Caco-2 (cell line): ENCODE measurements around the gene CCDC50. TPM values are rescaled to one million over a fixed set of nuclear protein-coding genes. Genes with fewer than 3 reads are reported as not detected.

Experiments
- BruUV-seq: library from RNA; stranded (reverse); fragments of 400-500 nt; replicated peaks from 2 replicates; lab custom pipeline; 2021; lab: Mats Ljungman, UMichigan
- CTCF ChIA-PET: fragments of 300-600 bp; sonication (Branson Sonifier 250); formaldehyde crosslinking; loops from one replicate; lab custom pipeline; 2022; ENCODE audit warnings: antibody characterized with exemption; lab: Charles Lee
- POLR2A ChIA-PET: fragments of 300-600 bp; sonication (Branson Sonifier 250); formaldehyde crosslinking; loops from one replicate; lab custom pipeline; 2022; ENCODE audit warnings: antibody characterized with exemption; lab: Charles Lee
- DNase-seq, 2 experiments: peaks; one replicate each; pipeline versions ENCODE4 v3.0.0 to v3.0.0-alpha.2; 2020 to 2022
- H3K27me3 ChIP-seq: replicated peaks from 2 replicates; pipeline ENCODE4 v1.6.0; 2011; ENCODE audit warnings: low read length; ENCODE audit not compliant: control insufficient read depth, insufficient read depth
- H3K36me3 ChIP-seq: 2 replicates; pipeline ENCODE4 v1.5.1; 2011; ENCODE audit warnings: low read length; ENCODE audit not compliant: control insufficient read depth, insufficient read depth
- H3K4me1 ChIP-seq: fragments of 250-450 bp; sonication (Bioruptor Pico); 2 replicates; pipeline ENCODE4 v1.5.1; 2020; ENCODE audit warnings: mild to moderate bottlenecking
- H3K4me3 ChIP-seq: 2 replicates; pipeline ENCODE4 v1.5.1; 2011; ENCODE audit warnings: low read depth, mild to moderate bottlenecking, control low read depth, low read length
- H3K9me3 ChIP-seq: fragments of 250-450 bp; sonication (Bioruptor Pico); 2 replicates; pipeline ENCODE4 v1.5.1; 2020; ENCODE audit warnings: mild to moderate bottlenecking, moderate library complexity
- H3K27ac Mint-ChIP-seq: one replicate; pipeline ENCODE4 v1.8.0; 2022; ENCODE audit warnings: mixed read lengths; ENCODE audit not compliant: unreplicated experiment
- H3K27me3 Mint-ChIP-seq: one replicate; pipeline ENCODE4 v1.8.0; 2022; ENCODE audit warnings: mixed read lengths; ENCODE audit not compliant: insufficient read depth, unreplicated experiment
- H3K36me3 Mint-ChIP-seq: one replicate; pipeline ENCODE4 v1.8.0; 2022; ENCODE audit warnings: mild to moderate bottlenecking, mixed read lengths; ENCODE audit not compliant: insufficient read depth, unreplicated experiment
- H3K4me1 Mint-ChIP-seq: one replicate; pipeline ENCODE4 v1.8.0; 2022; ENCODE audit warnings: low read depth, mixed read lengths; ENCODE audit not compliant: unreplicated experiment
- H3K4me3 Mint-ChIP-seq: one replicate; pipeline ENCODE4 v1.8.0; 2022; ENCODE audit warnings: mild to moderate bottlenecking, moderate library complexity, mixed read lengths; ENCODE audit not compliant: unreplicated experiment
- H3K9me3 Mint-ChIP-seq: one replicate; pipeline ENCODE4 v1.8.0; 2022; ENCODE audit warnings: mixed read lengths; ENCODE audit not compliant: unreplicated experiment
- intact Hi-C: fragments of 100-400 bp; cut with micrococcal nuclease; formaldehyde crosslinking; loops from one replicate; pipeline ENCODE4 v1.10.0; 2022; ENCODE audit not compliant: unreplicated experiment
- total RNA-seq: library from RNA; stranded (reverse); gene quantifications from 2 replicates; pipeline ENCODE4 v1.2.3, GENCODE V29; 2022
- TF ChIP-seq, protein P1 (sequence below), 2 experiments: fragments of 200-600 bp in 1 of 2; IDR thresholded peaks; 1 replicate in 1 of 2; 2 replicates in 1 of 2; pipeline versions ENCODE4 v1.5.1 to v1.8.0; 2011 to 2022; ENCODE audit warnings: antibody characterized with exemption in 1 of 2, control low read depth in 1 of 2, inconsistent platforms in 1 of 2, low read depth in 1 of 2, low read length in 1 of 2, mild to moderate bottlenecking in 1 of 2, moderate library complexity in 1 of 2; ENCODE audit not compliant: insufficient read depth in 1 of 2, severe bottlenecking in 1 of 2, unreplicated experiment in 1 of 2

CCDC50 gene
- total RNA-seq, 1 experiment from 2014 or later, result 53.1 TPM

- H3K27me3 ChIP-seq, result no peaks in the 10 kb centered on the region
- H3K9me3 Mint-ChIP-seq, result no peaks in the 10 kb centered on the region
- H3K36me3 ChIP-seq, result no peaks in the 10 kb centered on the region
- no peak for DNase-seq
- POLR2A ChIA-PET, result no interaction called here
- no peaks in the 10 kb centered on the region for H3K4me1 ChIP-seq
- H3K36me3 Mint-ChIP-seq, result no peaks in the 10 kb centered on the region
- CTCF ChIA-PET, result no interaction called here
- H3K4me3 ChIP-seq, result no peak overlapping the region
- intact Hi-C loops, result no loop called here
- H3K9me3 ChIP-seq, result no peaks in the 10 kb centered on the region
- BruUV-seq, result no TSS peak
- H3K27ac Mint-ChIP-seq, result no peak overlapping the region
- TF ChIP-seq, protein P1, sequence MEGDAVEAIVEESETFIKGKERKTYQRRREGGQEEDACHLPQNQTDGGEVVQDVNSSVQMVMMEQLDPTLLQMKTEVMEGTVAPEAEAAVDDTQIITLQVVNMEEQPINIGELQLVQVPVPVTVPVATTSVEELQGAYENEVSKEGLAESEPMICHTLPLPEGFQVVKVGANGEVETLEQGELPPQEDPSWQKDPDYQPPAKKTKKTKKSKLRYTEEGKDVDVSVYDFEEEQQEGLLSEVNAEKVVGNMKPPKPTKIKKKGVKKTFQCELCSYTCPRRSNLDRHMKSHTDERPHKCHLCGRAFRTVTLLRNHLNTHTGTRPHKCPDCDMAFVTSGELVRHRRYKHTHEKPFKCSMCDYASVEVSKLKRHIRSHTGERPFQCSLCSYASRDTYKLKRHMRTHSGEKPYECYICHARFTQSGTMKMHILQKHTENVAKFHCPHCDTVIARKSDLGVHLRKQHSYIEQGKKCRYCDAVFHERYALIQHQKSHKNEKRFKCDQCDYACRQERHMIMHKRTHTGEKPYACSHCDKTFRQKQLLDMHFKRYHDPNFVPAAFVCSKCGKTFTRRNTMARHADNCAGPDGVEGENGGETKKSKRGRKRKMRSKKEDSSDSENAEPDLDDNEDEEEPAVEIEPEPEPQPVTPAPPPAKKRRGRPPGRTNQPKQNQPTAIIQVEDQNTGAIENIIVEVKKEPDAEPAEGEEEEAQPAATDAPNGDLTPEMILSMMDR (IDR thresholded peaks at IDR 0.05; ENCODE audit: insufficient read depth in 1 of 2, low read depth in 1 of 2, low read length in 1 of 2, severe bottlenecking in 1 of 2, unreplicated experiment in 1 of 2), result no peak
- no peaks in the 10 kb centered on the region for H3K4me1 Mint-ChIP-seq
- H3K27me3 Mint-ChIP-seq, result no peaks in the 10 kb centered on the region
- no peak overlapping the region for H3K4me3 Mint-ChIP-seq
Measured at GRCh38 chr3:191350396-191351090, 21.3 kb downstream of the CCDC50 start.

GRCh38 chr3:191352014-191352413, 22.8 kb downstream of the CCDC50 start:
- H3K4me1 Mint-ChIP-seq, result no peaks in the 10 kb centered on the region
- no peak for DNase-seq
- CTCF ChIA-PET, result no interaction called here
- no TSS peak for BruUV-seq
- H3K9me3 Mint-ChIP-seq, result no peaks in the 10 kb centered on the region
- Histone ChIP-seq H3K9me3 (no peaks in the 10 kb centered on the region), H3K27me3 (no peaks in the 10 kb centered on the region), H3K36me3 (no peaks in the 10 kb centered on the region), H3K4me1 (no peaks in the 10 kb centered on the region), H3K4me3 (no peak overlapping the region)
- TF ChIP-seq, protein P1 (IDR thresholded peaks at IDR 0.05; ENCODE audit: insufficient read depth in 1 of 2, low read depth in 1 of 2, low read length in 1 of 2, severe bottlenecking in 1 of 2, unreplicated experiment in 1 of 2), result no peak
- H3K27ac Mint-ChIP-seq, result no peak overlapping the region
- no peaks in the 10 kb centered on the region for H3K36me3 Mint-ChIP-seq
- POLR2A ChIA-PET, result no interaction called here
- no peak overlapping the region for H3K4me3 Mint-ChIP-seq
- intact Hi-C loops, result no loop called here
- H3K27me3 Mint-ChIP-seq, result no peaks in the 10 kb centered on the region

GRCh38 chr3:191353022-191353777, 24.0 kb downstream of the CCDC50 start:
- intact Hi-C loops, result no loop called here
- no peak for DNase-seq
- BruUV-seq, result no TSS peak
- Mint-ChIP-seq H3K9me3 (no peaks in the 10 kb centered on the region), H3K4me1 (no peaks in the 10 kb centered on the region), H3K27me3 (no peaks in the 10 kb centered on the region), H3K36me3 (peaks cover 2% of the 10 kb centered on the region), H3K27ac (no peak overlapping the region), H3K4me3 (no peak overlapping the region)
- Histone ChIP-seq H3K27me3 (no peaks in the 10 kb centered on the region), H3K36me3 (no peaks in the 10 kb centered on the region), H3K4me1 (no peaks in the 10 kb centered on the region), H3K4me3 (no peak overlapping the region), H3K9me3 (no peaks in the 10 kb centered on the region)
- TF ChIP-seq, protein P1 (IDR thresholded peaks at IDR 0.05; ENCODE audit: insufficient read depth in 1 of 2, low read depth in 1 of 2, low read length in 1 of 2, severe bottlenecking in 1 of 2, unreplicated experiment in 1 of 2), result no peak
- ChIA-PET POLR2A (no interaction called here), CTCF (no interaction called here)
